K562 (cell line): Measurements from ENCODE around the gene SETD1B. TPM values are rescaled to one million over a fixed set of nuclear protein-coding genes. Genes with fewer than 3 reads are reported as not detected.

Source experiments
- AFF1 ChIP-seq, 2 experiments: fragments of 450-650 bp; IDR thresholded peaks; 2 replicates each; pipeline ENCODE4 v1.6.1; 2018; ENCODE audit warnings: mild to moderate bottlenecking in 2 of 2, low read depth in 1 of 2; ENCODE audit not compliant: partially characterized antibody in 2 of 2
- GTF2A2 ChIP-seq: IDR thresholded peaks from 2 replicates; pipeline ENCODE4 v1.6.1; 2016; ENCODE audit warnings: mild to moderate bottlenecking, missing genetic modification characterization, missing compliant biosample characterization
- LCOR ChIP-seq: sonication (generic); formaldehyde crosslinking; IDR thresholded peaks from 2 replicates; pipeline ENCODE4 v1.8.0; 2022; ENCODE audit warnings: mild to moderate bottlenecking, missing genetic modification reagents
- NR2C2 ChIP-seq, 2 experiments: fragments of 200-800 bp in 1 of 2; sonication (Bioruptor generic) in 1 of 2; sonication (generic) in 1 of 2; formaldehyde crosslinking in 1 of 2; IDR thresholded peaks; 2 replicates each; pipeline versions ENCODE4 v1.6.1 to v1.8.0; 2016 to 2022; ENCODE audit warnings: mild to moderate bottlenecking in 1 of 2, missing compliant biosample characterization in 1 of 2, missing genetic modification characterization in 1 of 2, missing genetic modification reagents in 1 of 2
- PHB ChIP-seq: fragments of 250-450 bp; sonication (Bioruptor Pico); IDR thresholded peaks from 2 replicates; pipeline ENCODE4 v1.5.0; 2021
- RBBP5 ChIP-seq: fragments of 200-600 bp; sonication (generic); IDR thresholded peaks from 2 replicates; pipeline ENCODE4 v1.6.1; 2012; ENCODE audit warnings: borderline replicate concordance, mild to moderate bottlenecking, low read length, control low read depth, inconsistent platforms; ENCODE audit not compliant: insufficient read depth, poor library complexity, severe bottlenecking
- SIN3A ChIP-seq, 2 experiments: fragments of 150-350 bp in 1 of 2; IDR thresholded peaks; 2 replicates each; pipeline ENCODE4 v1.6.1; 2011 to 2016; ENCODE audit warnings: borderline replicate concordance in 2 of 2, low read depth in 2 of 2, low read length in 2 of 2, mild to moderate bottlenecking in 2 of 2, moderate library complexity in 2 of 2; ENCODE audit not compliant: control insufficient read depth in 1 of 2
- TAF7 ChIP-seq: fragments of 450-650 bp; IDR thresholded peaks from 2 replicates; pipeline ENCODE4 v1.6.1; 2016; ENCODE audit warnings: missing genetic modification characterization, missing compliant biosample characterization
- ZBTB11 ChIP-seq, 3 experiments: fragments of 200-800 bp in 1 of 3; fragments of 250-450 bp in 1 of 3; fragments of 450-650 bp in 1 of 3; sonication (Bioruptor Pico) in 1 of 3; sonication (Bioruptor generic) in 1 of 3; formaldehyde crosslinking in 1 of 3; IDR thresholded peaks; 2 replicates each; pipeline versions ENCODE4 v1.6.1 to v1.8.0; 2016 to 2022; ENCODE audit warnings: mild to moderate bottlenecking in 2 of 3, missing genetic modification characterization in 2 of 3, missing compliant biosample characterization in 1 of 3, moderate library complexity in 1 of 3
- ZMIZ1 ChIP-seq, 2 experiments: fragments of 150-350 bp in 1 of 2; IDR thresholded peaks; 2 replicates each; pipeline ENCODE4 v1.6.1; 2012 to 2016; ENCODE audit warnings: low read depth in 2 of 2, low read length in 2 of 2, mild to moderate bottlenecking in 1 of 2, moderate library complexity in 1 of 2
- polyA plus RNA-seq, 8 experiments: library from polyadenylated mRNA; depleted of rRNA in 4 of 8; stranded (reverse) in 5 of 8; unstranded in 3 of 8; fragments of >200 nt; fragmentation: Nextera tagmentation in 2 of 8; fragmentation: Illumina TruSeq in 1 of 8; extraction: Ambion mirVana in 2 of 8; extraction: Trizol in 1 of 8; gene quantifications; 2 replicates each; pipeline versions ENCODE4 v1.2.1 to v1.2.3, GENCODE V29; 2011 to 2014; ENCODE audit warnings: inconsistent platforms in 1 of 8, missing spikeins in 1 of 8
- total RNA-seq, 7 experiments: library from RNA; depleted of rRNA in 6 of 7; stranded (reverse); fragments of >200 nt in 6 of 7; fragmentation: Illumina TruSeq in 2 of 7; extraction: Trizol in 2 of 7; gene quantifications; 2 replicates each; pipeline versions ENCODE4 v1.2.1 to v1.2.3, GENCODE V29; 2011 to 2021; ENCODE audit warnings: low replicate concordance in 1 of 7

The SETD1B gene
- total and polyA plus RNA-seq, 9 of the 15 experiments (the other 6 are each of a cell fraction or from before 2014, with no cell fraction given) = 0.48 to 26.6 (median 2.3) TPM

GRCh38 chr12:121800694-121801594 is 2.9 kb upstream of the SETD1B start (continued):
- TF ChIP-seq ZMIZ1 (IDR thresholded peaks at IDR 0.05; ENCODE audit: low read depth in 2 of 2, low read length in 2 of 2) (0 out of 4 replicates have a peak, but pooled peaks of 1 of the 2 experiments have one; percentile 44), LCOR (CRISPR knock-in tag) (peak; percentile 20; the same call in 1 of the 2 replicates), AFF1 (IDR thresholded peaks at IDR 0.05; ENCODE audit: low read depth in 1 of 2, partially characterized antibody in 2 of 2) (peak in 1 of 2 experiments; percentile 33), PHB (CRISPR knock-in tag) (no peak), NR2C2 (CRISPR knock-in tag; IDR thresholded peaks at IDR 0.05) (no peak), NR2C2 (tag; IDR thresholded peaks at IDR 0.05) (peak; percentile 52; the same call in 1 of the 2 replicates), TAF7 (tag) (peak; percentile 65; the same call in 1 of the 2 replicates), ZBTB11 (CRISPR knock-in tag; IDR thresholded peaks at IDR 0.05) (peak in 1 of 3 experiments; percentile 67; a peak in 2 of 6 replicates), GTF2A2 (tag) (no peak; the same call in 1 of the 2 replicates), SIN3A (IDR thresholded peaks at IDR 0.05; ENCODE audit: borderline replicate concordance in 2 of 2, control insufficient read depth in 1 of 2, low read depth in 2 of 2, low read length in 2 of 2) (peak in 1 of 2 experiments; percentile 11; a peak in 1 of 4 replicates), RBBP5 (peak; percentile 8)
